Fibroblast of mammary gland (primary cell): ENCODE data around the gene TOP3A.

Source experiments
- DNase-seq: peaks from one replicate; pipeline ENCODE4 v3.0.0-alpha.2; 2010; ENCODE audit warnings: low read depth
- H3K4me3 ChIP-seq: 2 replicates; pipeline ENCODE4 v1.5.1; 2011; ENCODE audit warnings: low read depth, mild to moderate bottlenecking, low read length, moderate library complexity; ENCODE audit not compliant: control insufficient read depth
- CTCF ChIP-seq: conservative IDR thresholded peaks from 2 replicates; pipeline ENCODE4 v1.5.1; 2011; ENCODE audit warnings: low read depth, low read length, inconsistent platforms; ENCODE audit not compliant: control insufficient read depth, insufficient read depth

Gene TOP3A

DNA sequence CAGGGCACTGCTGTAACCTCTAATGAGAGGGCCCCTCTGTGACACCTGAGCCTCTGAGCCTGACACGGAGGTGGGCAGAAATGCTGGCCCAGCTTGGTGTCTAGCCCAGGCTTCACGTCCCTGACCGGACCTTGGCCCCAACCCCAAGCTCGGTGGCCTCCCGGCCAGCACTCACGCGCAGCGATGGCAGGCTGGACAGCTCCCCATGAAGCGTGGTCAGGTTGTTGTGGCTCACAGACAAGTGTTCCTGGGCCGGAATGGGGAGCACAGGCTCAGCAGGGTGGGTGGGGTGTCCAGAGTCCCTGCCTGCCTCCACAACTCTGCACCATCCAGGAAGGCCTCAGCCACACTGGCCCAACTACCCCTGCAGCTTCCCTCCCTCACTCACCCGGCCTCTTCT, 58.4 kb downstream of the TOP3A start:
- no peak for DNase-seq
- TF ChIP-seq CTCF: no peak
- no peak overlapping the region for H3K4me3 ChIP-seq

- H3K4me3 ChIP-seq: no peak overlapping the region
- no peak for DNase-seq
- no peak for TF ChIP-seq CTCF
Observed at GRCh38 chr17:18254888-18255649, 59.7 kb downstream of the TOP3A start.

- no peak for TF ChIP-seq CTCF
- DNase-seq: no peak
- no peak overlapping the region for H3K4me3 ChIP-seq
Observed at GRCh38 chr17:18253947-18254821, 60.6 kb downstream of the TOP3A start.

DNA sequence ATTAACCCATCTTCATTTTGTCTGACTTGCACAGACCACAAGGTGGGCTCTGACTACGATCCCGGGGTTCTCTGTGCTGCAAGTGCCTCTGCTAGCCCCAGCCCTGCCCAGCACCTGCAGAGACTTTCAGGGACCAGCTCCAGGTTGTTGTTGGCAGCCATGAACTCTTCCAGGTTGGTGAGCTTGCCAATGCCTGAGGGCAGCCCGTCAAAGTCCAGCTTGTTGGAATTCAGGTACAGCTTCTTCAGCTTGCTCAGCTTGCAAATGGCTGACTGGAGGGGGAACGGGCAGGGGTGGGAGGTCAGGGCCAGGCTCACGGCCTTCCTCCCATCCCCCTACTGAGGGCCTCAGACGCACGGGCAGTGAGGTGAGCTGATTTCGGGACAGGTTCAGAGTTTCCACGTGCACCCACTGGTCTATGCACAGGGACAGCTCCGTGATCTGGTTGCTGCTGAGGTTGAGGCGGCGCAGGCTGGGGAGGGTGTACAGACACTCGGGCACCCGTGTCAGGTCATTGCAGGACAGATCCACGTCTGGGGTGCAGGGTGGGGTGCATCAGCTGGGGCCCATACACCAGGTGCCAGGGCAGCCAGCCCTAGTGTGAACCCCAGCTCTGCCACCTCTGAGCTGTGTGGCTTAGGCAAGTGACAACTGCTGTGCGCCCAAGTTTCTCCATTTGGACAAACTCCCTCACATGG, 61.5 kb downstream of the TOP3A start:
- DNase-seq: no peak
- no peak for TF ChIP-seq CTCF
- no peak overlapping the region for H3K4me3 ChIP-seq

GRCh38 chr17:18252160-18252559, 62.6 kb downstream of the TOP3A start:
- DNase-seq: no peak
- no peak overlapping the region for H3K4me3 ChIP-seq
- no peak for TF ChIP-seq CTCF

DNA sequence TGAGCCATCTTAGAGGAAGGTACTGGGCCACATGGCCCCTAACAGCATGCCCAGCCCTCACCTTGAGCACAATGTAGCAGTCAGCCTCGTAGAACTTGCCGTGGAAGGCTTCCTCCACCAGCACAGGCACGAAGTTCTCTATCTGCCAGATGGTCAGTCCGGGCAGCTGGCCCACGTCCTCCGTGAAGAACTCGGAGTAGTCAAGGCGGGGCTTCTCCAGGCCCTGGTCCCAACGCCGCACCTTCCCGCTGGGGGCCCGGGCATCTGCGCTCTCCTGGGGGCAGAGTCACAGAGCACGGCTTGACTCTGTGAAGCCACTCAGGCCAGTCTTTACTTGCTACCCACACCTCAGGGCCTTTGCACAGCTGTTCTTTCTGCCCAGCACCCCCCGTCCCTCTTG, 63.6 kb downstream of the TOP3A start:
- no peak for TF ChIP-seq CTCF
- no peak for DNase-seq
- H3K4me3 ChIP-seq: no peak overlapping the region
